GM18873 (cell line): ENCODE results near the gene MOV10.
"Not testable (repeated sequence)": the region's sequence is repeated elsewhere in the genome, so short reads cannot be mapped to it uniquely, and the experiment has no call there.

Experiments
- ATAC-seq: cut with Tn5 transposase; IDR thresholded peaks from one replicate; pipeline ENCODE4 v1.9.1; 2021; ENCODE audit warnings: mild to moderate bottlenecking, moderate library complexity, moderate number of reproducible peaks; ENCODE audit not compliant: unreplicated experiment, low FRiP score

The MOV10 gene

DNA sequence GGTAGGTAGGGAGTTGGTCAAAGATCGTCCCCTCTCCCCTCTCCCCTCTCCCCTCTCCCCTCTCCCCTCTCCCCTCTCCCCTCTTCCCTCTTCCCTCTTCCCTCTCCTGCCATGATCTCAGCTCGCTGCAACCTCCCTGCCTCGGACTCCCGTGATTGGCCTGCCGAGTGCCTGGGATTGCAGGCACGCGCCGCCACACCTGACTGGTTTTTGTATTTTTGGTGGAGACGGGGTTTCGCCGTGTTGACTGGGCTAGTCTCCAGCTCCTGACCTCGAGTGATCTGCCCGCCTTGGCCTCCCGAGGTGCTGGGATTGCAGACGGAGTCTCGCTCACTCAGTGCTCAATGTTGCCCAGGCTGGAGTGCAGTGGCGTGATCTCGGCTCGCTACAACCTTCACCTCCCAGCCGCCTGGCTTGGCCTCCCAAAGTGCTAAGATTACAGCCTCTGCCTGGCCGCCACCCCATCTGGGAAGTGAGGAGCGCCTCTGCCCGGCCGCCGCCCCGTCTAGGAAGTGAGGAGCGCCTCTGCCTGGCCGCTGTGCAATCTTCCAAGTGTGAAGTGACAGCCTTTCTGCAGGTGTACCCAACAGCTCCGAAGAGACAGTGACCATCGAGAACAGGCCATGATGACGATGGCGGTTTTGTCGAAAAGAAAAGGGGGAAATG, 54.0 kb downstream of the MOV10 start:
- not testable (repeated sequence) for ATAC-seq

DNA sequence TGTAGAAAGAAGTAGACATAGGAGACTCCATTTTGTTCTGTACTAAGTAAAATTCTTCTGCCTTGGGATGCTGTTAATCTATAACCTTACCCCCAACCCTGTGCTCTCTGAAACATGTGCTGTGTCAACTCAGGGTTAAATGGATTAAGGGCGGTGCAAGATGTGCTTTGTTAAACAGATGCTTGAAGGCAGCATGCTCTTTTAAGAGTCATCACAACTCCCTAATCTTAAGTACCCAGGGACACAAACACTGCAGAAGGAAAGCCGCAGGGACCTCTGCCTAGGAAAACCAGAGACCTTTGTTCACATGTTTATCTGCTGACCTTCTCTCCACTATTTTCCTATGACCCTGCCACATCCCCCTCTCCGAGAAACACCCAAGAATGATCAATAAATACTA, 54.6 kb downstream of the MOV10 start:
- ATAC-seq = not testable (repeated sequence)

DNA sequence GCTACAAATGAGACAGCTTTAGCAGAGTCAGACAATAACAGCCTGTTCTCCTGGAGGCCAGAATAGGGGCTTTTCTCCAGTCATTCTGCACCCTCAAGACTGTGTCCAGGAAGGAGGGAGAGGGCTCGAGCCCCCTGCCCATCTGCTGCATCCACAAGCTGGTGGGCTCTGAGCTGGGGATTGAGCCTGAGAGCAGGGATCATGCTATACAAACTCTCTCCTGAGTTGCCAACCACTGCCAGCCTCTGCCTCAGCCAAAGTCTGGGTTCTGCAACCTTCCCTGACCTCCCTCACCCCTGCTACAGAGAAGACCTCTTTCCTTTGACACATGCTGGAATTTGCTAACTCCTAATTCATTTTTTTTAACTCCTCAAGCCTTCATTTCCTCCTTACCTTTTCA, 55.5 kb downstream of the MOV10 start:
- no peak for ATAC-seq

DNA sequence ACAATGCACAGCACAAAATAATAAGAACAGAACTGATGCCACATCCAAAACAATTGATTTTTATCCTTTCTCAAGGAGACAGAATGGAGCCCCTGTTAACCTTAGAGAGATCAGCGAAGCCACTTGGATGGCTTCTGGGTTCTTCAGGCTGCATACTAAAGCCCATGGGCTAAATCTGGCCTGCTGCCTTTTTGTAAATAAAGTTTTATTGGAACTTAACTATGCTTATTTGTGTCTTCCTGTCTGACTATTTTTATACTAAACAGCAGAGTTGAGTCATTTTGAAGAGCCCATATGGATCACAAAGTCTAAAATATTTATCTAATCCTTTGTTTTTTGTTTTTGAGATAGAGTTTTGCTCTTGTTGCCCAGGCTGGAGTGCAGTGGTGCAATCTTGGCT, 57.0 kb downstream of the MOV10 start:
- no peak for ATAC-seq

DNA sequence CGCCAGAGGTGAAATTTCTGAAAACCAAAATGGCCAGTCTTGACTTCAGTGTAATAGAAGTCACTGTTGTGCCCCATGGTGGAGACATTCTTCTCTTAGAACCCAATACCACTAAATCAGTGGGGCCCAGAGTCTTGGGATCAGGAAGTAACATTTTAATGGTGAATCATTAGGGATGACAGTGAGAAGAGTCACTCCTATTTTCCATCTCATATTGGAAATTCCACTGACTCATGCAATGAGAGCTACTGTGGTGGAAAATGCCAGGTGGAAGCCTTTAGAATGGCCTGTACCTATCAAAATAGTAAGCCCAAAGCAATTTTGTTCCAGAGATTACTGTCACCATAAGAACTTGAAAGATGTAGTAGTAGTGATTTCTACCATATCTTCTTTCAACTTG, 61.3 kb downstream of the MOV10 start:
- ATAC-seq = no peak

DNA sequence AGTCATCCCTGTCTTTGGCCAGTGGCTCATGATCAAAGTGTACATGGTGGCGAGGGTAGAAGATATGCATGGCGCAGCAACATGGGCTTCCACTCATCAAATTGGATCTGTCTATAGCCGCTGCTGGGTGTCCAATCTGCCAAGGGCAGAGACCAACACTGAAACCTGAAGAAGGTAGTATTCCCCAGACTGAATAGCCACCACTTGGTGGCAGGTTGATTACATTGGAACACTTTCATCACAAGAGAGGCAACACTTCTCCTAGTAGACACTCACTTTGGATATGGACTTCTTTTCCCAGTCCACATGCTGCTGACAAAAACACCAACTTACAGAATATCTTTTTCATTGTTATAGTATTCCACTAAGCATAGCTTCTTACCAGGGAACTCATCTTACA, 63.1 kb downstream of the MOV10 start:
- ATAC-seq = no peak

DNA sequence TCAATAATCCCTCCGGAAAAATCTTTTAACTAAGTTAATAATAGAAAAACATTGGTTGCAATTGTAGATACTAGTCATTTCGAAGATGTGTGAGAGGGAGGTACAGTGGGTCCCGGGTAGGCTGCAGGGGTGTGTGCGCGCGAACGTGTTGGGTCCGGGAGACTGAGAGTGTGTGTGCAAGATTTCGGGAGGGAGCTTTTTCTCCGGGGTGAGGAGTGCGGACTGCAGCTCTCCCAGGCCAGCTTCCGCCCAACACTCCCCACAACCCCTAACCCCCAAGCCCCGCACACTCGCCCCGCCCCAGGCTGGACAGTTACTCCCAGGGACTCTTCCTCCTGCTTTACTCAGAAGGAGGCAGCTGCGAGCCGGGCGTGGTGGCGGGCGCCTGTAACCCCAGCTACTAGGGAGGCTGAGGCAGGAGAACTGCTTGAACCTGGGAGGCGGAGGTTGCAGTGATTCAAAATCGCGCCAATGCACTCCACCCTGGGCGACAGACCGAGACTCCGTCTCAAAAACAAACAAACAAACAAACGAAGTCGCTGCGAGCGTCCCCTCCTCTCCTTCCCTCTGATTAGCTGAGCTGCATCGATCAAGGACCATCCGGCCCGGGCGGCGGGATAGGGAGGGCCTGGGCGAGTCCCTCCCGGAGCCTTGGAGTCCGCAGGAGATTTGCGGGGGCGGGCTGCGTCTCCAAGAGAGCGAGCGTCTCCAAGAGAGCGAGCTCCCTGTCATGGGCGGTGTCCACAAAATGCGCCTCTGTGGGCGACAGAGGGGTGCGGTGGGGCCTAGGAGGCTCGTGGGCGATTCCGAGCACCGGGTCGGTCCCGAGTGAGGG, 68.9 kb downstream of the MOV10 start:
- ATAC-seq = no peak

DNA sequence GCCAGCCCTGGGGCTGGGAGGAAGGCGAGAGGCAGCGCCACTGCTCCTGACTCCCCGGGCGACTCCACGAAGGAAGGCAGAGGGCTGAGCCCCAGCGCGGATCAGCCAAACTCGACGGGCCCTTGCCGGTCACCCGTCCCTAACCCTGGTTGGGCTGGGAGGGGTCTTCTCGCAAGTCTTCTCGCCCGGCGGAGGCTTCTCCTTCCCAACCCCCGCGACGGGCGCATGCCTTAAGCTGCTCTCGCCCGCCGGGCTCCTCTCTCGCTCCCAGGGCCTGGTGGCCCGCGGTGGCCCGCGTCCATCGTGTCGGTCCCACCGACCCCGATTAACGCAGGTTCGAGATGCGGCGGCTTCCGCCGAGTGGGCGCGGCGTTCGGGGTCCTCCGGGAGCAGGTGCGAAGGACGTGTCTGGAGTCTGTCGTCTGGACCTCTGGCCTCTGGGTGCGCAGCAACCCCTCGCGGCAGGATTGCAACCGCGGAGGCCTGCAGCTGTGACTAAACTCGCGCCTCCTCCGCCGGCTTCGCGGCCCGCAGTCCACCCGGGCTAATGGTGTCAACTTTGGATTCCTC, 69.6 kb downstream of the MOV10 start:
- no peak for ATAC-seq

DNA sequence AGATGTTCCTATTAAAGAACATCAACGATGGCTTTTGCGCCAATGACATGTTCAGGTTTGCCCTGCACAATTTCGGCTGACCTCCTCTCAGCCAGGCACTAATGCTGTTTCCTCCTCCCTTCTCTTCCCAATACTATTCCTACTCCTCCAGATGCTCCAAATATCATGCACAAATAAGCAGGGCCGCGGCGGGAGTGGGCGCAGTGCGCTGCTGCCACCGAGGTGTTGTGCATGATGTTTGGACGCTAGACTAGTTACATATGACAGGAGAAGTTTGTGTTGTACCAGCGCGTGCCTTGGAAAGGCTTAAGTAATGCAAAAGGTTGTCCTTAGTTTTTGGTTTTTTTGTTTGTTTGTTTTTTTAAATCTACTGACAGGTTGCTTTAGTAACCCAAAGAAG, 73.9 kb downstream of the MOV10 start:
- no peak for ATAC-seq
